HEK293 (cell line): Measurements from ENCODE around the gene ODAD4.

Source experiments
- CTCF ChIA-PET: fragments of 350-600 bp; formaldehyde crosslinking; extraction: SDS; loops from one replicate; lab custom pipeline; 2021; ENCODE audit warnings: antibody characterized with exemption; lab: Yijun Ruan, JAX
- POLR2A ChIA-PET: fragments of 300-600 bp; formaldehyde crosslinking; extraction: SDS; loops from one replicate; lab custom pipeline; 2020; ENCODE audit warnings: antibody characterized with exemption, inconsistent platforms; lab: Yijun Ruan, JAX
- H3K27ac ChIP-seq: fragments of 200-500 bp; sonication (Bioruptor generic); 2 replicates; pipeline ENCODE4 v1.5.1; 2014; ENCODE audit warnings: low read depth, low read length, control low read depth, inconsistent platforms; ENCODE audit errors: extremely low read depth
- H3K36me3 ChIP-seq, 2 experiments: fragments of 200-500 bp in 1 of 2; sonication (Bioruptor generic) in 1 of 2; 1 replicate in 1 of 2; 2 replicates in 1 of 2; pipeline ENCODE4 v1.5.1; 2014 to 2017; ENCODE audit warnings: inconsistent platforms in 2 of 2, low read length in 2 of 2; ENCODE audit not compliant: control insufficient read depth in 2 of 2, insufficient read depth in 1 of 2
- H3K4me1 ChIP-seq: fragments of 200-500 bp; sonication (Bioruptor generic); 2 replicates; pipeline ENCODE4 v1.5.1; 2014; ENCODE audit warnings: mild to moderate bottlenecking, low read length, inconsistent platforms; ENCODE audit not compliant: control insufficient read depth, insufficient read depth
- H3K4me3 ChIP-seq: 2 replicates; pipeline ENCODE4 v1.5.1; 2011; ENCODE audit warnings: low read depth, mild to moderate bottlenecking, control low read depth, low read length, moderate library complexity
- H3K9me3 ChIP-seq: fragments of 200-500 bp; sonication (Bioruptor generic); 2 replicates; pipeline ENCODE4 v1.5.1; 2014; ENCODE audit warnings: low read depth, low read length, inconsistent platforms; ENCODE audit not compliant: control insufficient read depth, insufficient read depth
- EGR2 ChIP-seq: fragments of 450-650 bp; formaldehyde crosslinking; IDR thresholded peaks from 2 replicates; pipeline ENCODE4 v1.5.1; 2016; ENCODE audit warnings: low read depth, missing biosample characterization, missing genetic modification characterization
- IKZF3 ChIP-seq: fragments of 450-650 bp; IDR thresholded peaks from 2 replicates; pipeline ENCODE4 v1.5.0; 2018; ENCODE audit warnings: missing biosample characterization, mild to moderate bottlenecking, missing genetic modification characterization, moderate library complexity
- KLF10 ChIP-seq: fragments of 450-650 bp; IDR thresholded peaks from 2 replicates; pipeline ENCODE4 v1.5.1; 2018; ENCODE audit warnings: missing biosample characterization, mild to moderate bottlenecking, missing genetic modification characterization
- KLF8 ChIP-seq: fragments of 450-650 bp; formaldehyde crosslinking; IDR thresholded peaks from 2 replicates; pipeline ENCODE4 v1.5.1; 2016; ENCODE audit warnings: missing biosample characterization, missing genetic modification characterization
- KLF9 ChIP-seq: fragments of 450-650 bp; formaldehyde crosslinking; IDR thresholded peaks from 2 replicates; pipeline ENCODE4 v1.5.1; 2016; ENCODE audit warnings: missing biosample characterization, missing genetic modification characterization, low read depth
- SP3 ChIP-seq: fragments of 450-650 bp; formaldehyde crosslinking; IDR thresholded peaks from 2 replicates; pipeline ENCODE4 v1.5.1; 2016; ENCODE audit warnings: missing biosample characterization, missing genetic modification characterization
- YY1 ChIP-seq: fragments of 450-650 bp; formaldehyde crosslinking; IDR thresholded peaks from 2 replicates; pipeline ENCODE4 v1.5.1; 2018; ENCODE audit warnings: missing biosample characterization, missing genetic modification characterization
- ZBTB11 ChIP-seq: fragments of 450-650 bp; formaldehyde crosslinking; conservative IDR thresholded peaks from 2 replicates; pipeline ENCODE4 v1.5.1; 2016; ENCODE audit warnings: low read depth, missing biosample characterization, missing genetic modification characterization
- ZBTB17 ChIP-seq: fragments of 450-650 bp; formaldehyde crosslinking; IDR thresholded peaks from 2 replicates; pipeline ENCODE4 v1.5.1; 2016; ENCODE audit warnings: missing biosample characterization, missing genetic modification characterization
- ZBTB20 ChIP-seq: fragments of 450-650 bp; formaldehyde crosslinking; IDR thresholded peaks from 2 replicates; pipeline ENCODE4 v1.5.1; 2016; ENCODE audit warnings: missing biosample characterization, missing genetic modification characterization
- ZBTB26 ChIP-seq: fragments of 450-650 bp; formaldehyde crosslinking; optimal IDR thresholded peaks from 2 replicates; pipeline ENCODE3; 2016; ENCODE audit warnings: missing biosample characterization, mild to moderate bottlenecking, missing genetic modification characterization
- ZBTB48 ChIP-seq: fragments of 450-650 bp; formaldehyde crosslinking; IDR thresholded peaks from 2 replicates; pipeline ENCODE4 v1.5.1; 2016; ENCODE audit warnings: missing biosample characterization, missing genetic modification characterization
- ZIC2 ChIP-seq: fragments of 450-650 bp; formaldehyde crosslinking; IDR thresholded peaks from 2 replicates; pipeline ENCODE4 v1.5.1; 2016; ENCODE audit warnings: missing biosample characterization, missing genetic modification characterization
- ZNF335 ChIP-seq: fragments of 450-650 bp; formaldehyde crosslinking; conservative IDR thresholded peaks from 2 replicates; pipeline ENCODE4 v1.5.1; 2016; ENCODE audit warnings: missing biosample characterization, missing genetic modification characterization
- ZNF600 ChIP-seq: fragments of 450-650 bp; formaldehyde crosslinking; IDR thresholded peaks from 2 replicates; pipeline ENCODE4 v1.5.1; 2016; ENCODE audit warnings: missing biosample characterization, missing genetic modification characterization
- ZNF645 ChIP-seq: fragments of 450-650 bp; formaldehyde crosslinking; IDR thresholded peaks from 2 replicates; pipeline ENCODE4; 2016; ENCODE audit warnings: missing biosample characterization, missing genetic modification characterization
- ZNF692 ChIP-seq: fragments of 450-650 bp; formaldehyde crosslinking; IDR thresholded peaks from 2 replicates; pipeline ENCODE4 v1.5.1; 2016; ENCODE audit warnings: missing biosample characterization, missing genetic modification characterization
- ZNF707 ChIP-seq: fragments of 450-650 bp; formaldehyde crosslinking; IDR thresholded peaks from 2 replicates; pipeline ENCODE4 v1.5.1; 2016; ENCODE audit warnings: missing biosample characterization, missing genetic modification characterization
- ZNF76 ChIP-seq: fragments of 450-650 bp; formaldehyde crosslinking; IDR thresholded peaks from 2 replicates; pipeline ENCODE4; 2016; ENCODE audit warnings: low read depth, missing biosample characterization, missing genetic modification characterization, borderline replicate concordance
- TF ChIP-seq, protein P1 (sequence below): fragments of 450-650 bp; IDR thresholded peaks from 2 replicates; pipeline ENCODE4 v1.5.1; 2018; ENCODE audit warnings: missing biosample characterization, missing genetic modification characterization
- TF ChIP-seq, protein P2 (sequence below): sonication (generic); formaldehyde crosslinking; IDR thresholded peaks from 2 replicates; pipeline ENCODE4 v1.8.1; 2022; ENCODE audit warnings: mild to moderate bottlenecking, moderate library complexity, missing genetic modification reagents
- TF ChIP-seq, protein P3 (sequence below): fragments of 450-650 bp; formaldehyde crosslinking; IDR thresholded peaks from 2 replicates; pipeline ENCODE4 v1.5.1; 2016; ENCODE audit warnings: missing biosample characterization, missing genetic modification characterization

ODAD4 gene

GRCh38 chr17:41965694-41966462 is 35.5 kb downstream of the ODAD4 start (continued):
- TF ChIP-seq ZNF645 (tag by site-specific recombination), result no peak
- TF ChIP-seq SP3 (tag by site-specific recombination), result peak; percentile 17; the same call in 1 of the 2 replicates
- TF ChIP-seq ZBTB17 (tag by site-specific recombination), result peak; percentile 93

DNA sequence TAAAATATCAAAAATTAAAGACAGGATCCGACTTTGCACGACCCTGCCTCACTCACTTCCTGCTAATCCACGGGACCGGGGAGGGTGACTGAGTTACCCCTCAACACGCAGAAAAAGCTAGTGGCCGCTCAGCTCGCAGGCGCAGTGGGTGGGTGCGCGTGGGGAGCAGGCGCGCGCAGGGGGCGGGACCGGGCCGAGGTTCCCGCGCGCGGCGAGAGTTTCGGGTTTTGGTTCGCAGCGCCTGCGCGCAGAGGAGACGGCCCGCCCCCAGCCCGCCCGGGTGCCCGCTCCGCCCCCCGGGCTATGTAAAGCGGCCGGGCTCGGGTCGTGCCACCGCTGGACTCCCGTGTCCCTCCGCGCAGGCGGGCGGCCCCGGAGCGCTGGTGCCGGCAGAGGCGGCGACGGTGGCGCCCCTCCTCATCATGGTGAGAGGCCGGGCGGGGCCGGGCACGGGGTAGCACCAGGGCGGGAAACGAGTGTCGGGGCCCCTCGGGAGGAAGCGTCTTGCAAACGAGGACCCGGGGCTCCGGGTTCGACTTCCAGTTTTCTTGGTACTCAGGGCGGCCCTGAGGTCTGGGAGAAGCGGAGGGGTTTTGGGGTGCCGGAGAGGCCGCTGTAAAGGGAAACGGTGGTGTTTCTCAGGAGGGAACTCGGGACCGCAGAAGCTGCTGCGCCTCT is 36.2 kb downstream of the ODAD4 start, which contains the start of gene CNP:
CNP (plus strand) TSS at position 333 of the 678 bp plus-strand sequence; CDS start at position 423, 90 bp downstream.
- Histone ChIP-seq H3K4me1 (0 out of 2 replicates have a peak, but pooled peaks cover 4% of the 10 kb centered on the region), H3K9me3 (no peaks in the 10 kb centered on the region), H3K36me3 (peaks cover 19 to 36% of the 10 kb centered on the region in 2 experiments), H3K27ac (peak within 1 kb of the TSS; percentile 89), H3K4me3 (peak within 1 kb of the TSS; percentile 76)
- ChIA-PET CTCF (interaction anchor here (0.6 to 12.1 kb wide), 7 partner anchors 8 to 152 kb away, joined by 3 to 142 read pairs (median 4); partner anchors contain the start of genes DNAJC7 and NKIRAS2), POLR2A (interaction anchor here (0.6 to 3.3 kb wide), 23 partner anchors 10 to 353 kb away, joined by 3 to 48 read pairs (median 4); partner anchors contain the start of genes ACLY, DNAJC7, EIF1 and KAT2A)
- TF ChIP-seq ZBTB48 (tag by site-specific recombination) (no peak), ZNF692 (tag by site-specific recombination) (peak; percentile 75; the same call in 1 of the 2 replicates), ZNF335 (tag by site-specific recombination) (peak; percentile 81), ZBTB26 (peak; percentile 87), KLF9 (tag by site-specific recombination) (peak; percentile 86), ZNF76 (tag by site-specific recombination) (peak; percentile 41; the same call in 1 of the 2 replicates), KLF8 (tag by site-specific recombination) (peak; percentile 54; the same call in 1 of the 2 replicates), ZIC2 (tag by site-specific recombination) (peak; percentile 20), KLF10 (tag by site-specific recombination) (peak; percentile 91), ZBTB11 (tag by site-specific recombination) (0 out of 2 replicates have a peak, but pooled peaks have one; percentile 33), EGR2 (tag by site-specific recombination) (peak; percentile 68), ZBTB20 (tag by site-specific recombination) (peak; percentile 88; the same call in 1 of the 2 replicates), ZNF707 (tag by site-specific recombination) (no peak), ZNF600 (no peak), YY1 (tag by site-specific recombination) (peak; percentile 31; the same call in 1 of the 2 replicates), IKZF3 (no peak; the same call in 1 of the 2 replicates)
- TF ChIP-seq, protein P1, sequence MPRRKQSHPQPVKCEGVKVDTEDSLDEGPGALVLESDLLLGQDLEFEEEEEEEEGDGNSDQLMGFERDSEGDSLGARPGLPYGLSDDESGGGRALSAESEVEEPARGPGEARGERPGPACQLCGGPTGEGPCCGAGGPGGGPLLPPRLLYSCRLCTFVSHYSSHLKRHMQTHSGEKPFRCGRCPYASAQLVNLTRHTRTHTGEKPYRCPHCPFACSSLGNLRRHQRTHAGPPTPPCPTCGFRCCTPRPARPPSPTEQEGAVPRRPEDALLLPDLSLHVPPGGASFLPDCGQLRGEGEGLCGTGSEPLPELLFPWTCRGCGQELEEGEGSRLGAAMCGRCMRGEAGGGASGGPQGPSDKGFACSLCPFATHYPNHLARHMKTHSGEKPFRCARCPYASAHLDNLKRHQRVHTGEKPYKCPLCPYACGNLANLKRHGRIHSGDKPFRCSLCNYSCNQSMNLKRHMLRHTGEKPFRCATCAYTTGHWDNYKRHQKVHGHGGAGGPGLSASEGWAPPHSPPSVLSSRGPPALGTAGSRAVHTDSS, result 0 out of 2 replicates have a peak, but pooled peaks have one; percentile 16
- TF ChIP-seq, protein P2, sequence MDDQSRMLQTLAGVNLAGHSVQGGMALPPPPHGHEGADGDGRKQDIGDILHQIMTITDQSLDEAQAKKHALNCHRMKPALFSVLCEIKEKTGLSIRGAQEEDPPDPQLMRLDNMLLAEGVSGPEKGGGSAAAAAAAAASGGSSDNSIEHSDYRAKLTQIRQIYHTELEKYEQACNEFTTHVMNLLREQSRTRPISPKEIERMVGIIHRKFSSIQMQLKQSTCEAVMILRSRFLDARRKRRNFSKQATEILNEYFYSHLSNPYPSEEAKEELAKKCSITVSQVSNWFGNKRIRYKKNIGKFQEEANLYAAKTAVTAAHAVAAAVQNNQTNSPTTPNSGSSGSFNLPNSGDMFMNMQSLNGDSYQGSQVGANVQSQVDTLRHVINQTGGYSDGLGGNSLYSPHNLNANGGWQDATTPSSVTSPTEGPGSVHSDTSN (CRISPR knock-in tag), result peak; percentile 52; the same call in 1 of the 2 replicates
- TF ChIP-seq, protein P3, sequence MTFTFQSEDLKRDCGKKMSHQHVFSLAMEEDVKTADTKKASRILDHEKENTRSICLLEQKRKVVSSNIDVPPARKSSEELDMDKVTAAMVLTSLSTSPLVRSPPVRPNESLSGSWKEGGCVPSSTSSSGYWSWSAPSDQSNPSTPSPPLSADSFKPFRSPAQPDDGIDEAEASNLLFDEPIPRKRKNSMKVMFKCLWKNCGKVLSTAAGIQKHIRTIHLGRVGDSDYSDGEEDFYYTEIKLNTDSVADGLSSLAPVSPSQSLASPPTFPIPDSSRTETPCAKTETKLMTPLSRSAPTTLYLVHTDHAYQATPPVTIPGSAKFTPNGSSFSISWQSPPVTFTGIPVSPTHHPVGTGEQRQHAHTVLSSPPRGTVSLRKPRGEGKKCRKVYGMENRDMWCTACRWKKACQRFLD (tag by site-specific recombination), result no peak
